ENCODE results near the gene MED15.
A peak's percentile ranks its signal among the peaks of the same experiment; 100 is the strongest.

MED15 gene

DNA sequence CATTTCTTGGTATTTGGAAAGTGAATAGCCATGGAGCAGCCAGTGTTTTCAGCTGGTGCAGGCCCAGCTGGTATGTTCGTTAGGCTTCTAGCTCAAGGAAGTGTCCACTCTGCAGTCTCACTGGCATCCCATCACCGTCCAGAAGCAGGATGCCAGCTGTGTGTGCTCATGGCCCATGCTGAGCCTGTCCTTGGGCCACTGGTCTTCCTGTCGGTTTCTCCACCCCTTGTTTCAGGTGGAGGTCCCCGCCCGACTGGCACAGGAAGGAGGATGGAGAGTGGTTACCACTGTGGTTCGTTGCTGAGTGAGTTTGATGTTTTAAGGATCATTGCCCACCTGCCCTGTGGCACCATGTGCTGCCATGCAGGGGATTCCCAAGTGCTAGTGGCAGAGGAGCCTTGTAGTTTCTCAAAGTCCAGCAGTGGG, 63.7 kb downstream of the MED15 start:
- DNase-seq (ENCODE audit: low spot score) = no peak

DNA sequence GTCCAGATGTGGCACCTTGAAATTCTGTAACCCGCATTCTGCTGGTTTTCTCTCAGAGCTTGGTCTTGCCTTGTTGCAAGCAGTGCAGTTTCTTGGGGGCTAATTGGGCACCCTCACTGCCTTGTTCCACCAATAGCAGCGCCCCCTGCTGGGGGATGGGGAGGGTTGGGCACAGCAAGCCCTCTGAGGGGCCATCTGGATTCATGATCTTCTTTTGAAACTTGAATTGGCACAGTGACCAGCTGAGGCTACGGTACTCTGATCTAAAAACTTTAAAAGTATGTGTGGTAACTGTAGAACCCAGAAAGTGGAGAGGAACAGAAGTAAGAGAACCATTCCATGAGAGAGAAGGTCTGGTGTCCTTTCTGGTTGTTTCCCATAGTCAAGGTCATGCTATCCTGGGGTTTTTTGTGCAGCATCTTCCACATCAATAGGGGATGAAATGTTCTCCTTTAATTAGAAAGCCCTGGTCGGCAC, 64.2 kb downstream of the MED15 start:
- peak; percentile 50 for DNase-seq (ENCODE audit: low spot score)

DNA sequence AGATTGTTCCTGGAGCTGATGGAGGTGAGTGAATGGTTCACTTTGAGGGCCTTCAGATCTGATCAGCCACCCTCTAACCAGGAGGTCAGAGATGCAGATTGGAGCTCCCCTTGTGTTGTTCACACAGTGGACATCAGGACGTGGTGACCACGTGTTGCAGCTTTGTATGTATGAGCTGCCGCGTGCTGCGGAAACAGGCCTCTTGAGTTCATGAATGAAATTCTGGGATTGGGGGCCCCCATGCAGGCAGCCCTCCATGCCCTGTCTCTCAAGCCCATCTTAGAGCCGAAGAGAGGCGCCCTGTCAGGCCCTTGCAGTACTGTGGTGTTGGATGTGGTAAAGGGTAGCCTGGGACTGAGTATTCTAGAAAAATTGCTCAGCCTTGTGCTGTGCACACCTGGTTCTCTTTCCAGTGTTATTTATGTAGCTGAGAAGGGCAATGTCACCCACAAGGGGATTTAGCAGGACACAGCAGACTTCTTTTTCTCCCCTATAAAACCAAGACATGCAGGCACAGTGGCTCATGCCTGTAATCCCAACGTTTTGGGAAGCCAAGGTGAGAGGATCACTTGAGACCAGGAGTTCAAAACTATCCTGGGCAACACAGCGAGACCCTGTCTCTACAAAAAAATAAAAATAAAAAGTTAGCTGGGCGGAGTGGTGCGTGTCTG, 64.9 kb downstream of the MED15 start:
- DNase-seq (ENCODE audit: low spot score) = no peak

- no peak for DNase-seq (ENCODE audit: low spot score)
Measured at GRCh38 chr22:20573176-20573832, 65.9 kb downstream of the MED15 start.

DNA sequence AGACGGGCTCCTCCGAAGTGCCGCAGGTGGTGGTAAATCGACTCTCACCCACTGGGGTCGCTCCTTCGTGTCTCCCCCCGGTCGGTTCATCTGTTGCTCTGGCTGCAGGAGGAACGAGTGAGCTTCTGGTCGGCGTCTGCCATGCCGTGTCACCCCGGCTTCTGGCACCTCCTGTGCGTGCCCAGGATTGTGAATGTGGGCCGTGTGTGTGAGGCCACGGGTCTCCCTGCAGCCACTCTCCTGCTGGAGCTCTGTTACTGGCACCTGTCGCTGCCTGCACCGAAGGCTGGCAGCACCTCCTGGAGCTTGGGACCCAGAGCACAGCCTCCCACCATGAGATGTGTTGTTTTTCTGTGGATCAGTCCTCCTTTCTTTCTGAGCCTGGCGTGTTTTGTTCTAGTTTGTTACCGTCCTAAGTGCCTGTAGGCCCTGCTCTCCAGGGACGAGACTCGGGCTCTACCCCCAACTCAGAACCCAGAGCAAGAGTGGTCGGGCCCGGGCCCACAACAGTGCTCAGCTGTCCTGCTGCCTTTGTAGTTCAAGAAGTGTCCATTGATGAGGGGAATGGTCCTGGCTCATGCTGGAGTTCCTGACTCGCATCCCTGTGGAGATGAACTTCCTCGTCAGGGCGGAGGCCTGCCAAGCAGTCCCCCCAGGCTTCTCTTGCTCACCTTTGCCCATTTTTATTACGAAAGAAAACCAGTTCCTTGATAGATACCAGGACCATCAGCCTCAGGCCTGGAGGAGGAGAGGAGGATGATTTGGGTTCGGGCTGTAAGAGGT, 66.6 kb downstream of the MED15 start:
- no peak for DNase-seq (ENCODE audit: low spot score)

GRCh38 chr22:20574920-20575353, 67.5 kb downstream of the MED15 start:
- no peak for DNase-seq (ENCODE audit: low spot score)

DNA sequence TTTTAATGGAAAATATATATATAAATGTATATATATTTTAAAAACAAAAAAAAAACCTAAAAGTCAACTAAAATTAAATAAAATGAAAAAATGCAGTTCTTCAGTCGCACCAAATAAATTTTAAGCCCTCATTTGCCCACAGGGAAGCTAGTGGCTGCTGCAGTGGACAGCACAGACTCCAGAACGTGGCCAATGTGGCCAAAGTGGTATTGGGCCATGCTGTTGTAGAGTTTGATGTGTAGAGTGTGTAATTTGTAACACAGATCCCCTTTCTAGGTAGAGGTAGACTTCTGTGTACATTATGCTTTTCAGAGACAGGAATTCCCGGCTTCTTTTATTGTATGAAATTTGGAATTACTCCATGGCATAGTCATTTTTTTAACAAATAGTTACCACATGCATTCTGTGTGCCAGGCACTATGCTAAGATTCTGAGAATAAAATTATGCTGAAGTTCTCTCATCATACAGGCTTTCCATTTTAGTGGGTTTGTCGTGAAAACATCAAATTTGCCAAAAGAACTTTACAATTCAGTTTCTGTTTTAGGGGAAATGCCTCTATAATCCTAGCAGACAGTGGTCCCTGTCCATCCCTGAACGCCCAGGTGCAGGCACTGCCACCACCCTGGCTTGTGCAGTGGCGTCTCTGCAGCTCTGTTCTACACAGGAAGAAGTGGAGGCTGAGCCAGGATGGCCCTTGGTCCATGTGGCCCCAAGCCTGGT, 68.5 kb downstream of the MED15 start:
- DNase-seq (ENCODE audit: low spot score) = no peak

DNA sequence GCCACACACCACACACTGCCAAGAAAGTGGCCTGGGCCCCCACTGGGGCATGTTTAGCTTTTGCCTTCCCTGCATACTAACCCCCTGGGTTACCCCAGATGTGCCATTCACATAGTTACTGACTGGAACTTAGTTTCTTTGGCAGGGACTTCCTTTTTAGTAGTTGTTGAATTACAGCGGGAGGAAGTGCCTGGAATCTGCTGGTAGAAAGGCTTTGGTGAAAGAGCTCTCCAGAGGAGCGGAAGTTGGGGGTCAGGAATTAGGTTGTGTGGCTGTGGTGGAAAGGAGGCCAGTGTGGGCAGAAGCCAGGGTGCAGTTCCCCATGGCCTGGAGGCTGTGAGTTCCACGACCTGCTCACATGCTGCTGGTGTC, 69.0 kb downstream of the MED15 start:
- no peak for DNase-seq (ENCODE audit: low spot score)

GRCh38 chr22:20577045-20577444, 69.6 kb downstream of the MED15 start:
- no peak for DNase-seq (ENCODE audit: low spot score)

GRCh38 chr22:20577549-20577975, 70.2 kb downstream of the MED15 start:
- no peak for DNase-seq (ENCODE audit: low spot score)

GRCh38 chr22:20578192-20578591, 70.8 kb downstream of the MED15 start:
- DNase-seq (ENCODE audit: low spot score) = no peak

DNA sequence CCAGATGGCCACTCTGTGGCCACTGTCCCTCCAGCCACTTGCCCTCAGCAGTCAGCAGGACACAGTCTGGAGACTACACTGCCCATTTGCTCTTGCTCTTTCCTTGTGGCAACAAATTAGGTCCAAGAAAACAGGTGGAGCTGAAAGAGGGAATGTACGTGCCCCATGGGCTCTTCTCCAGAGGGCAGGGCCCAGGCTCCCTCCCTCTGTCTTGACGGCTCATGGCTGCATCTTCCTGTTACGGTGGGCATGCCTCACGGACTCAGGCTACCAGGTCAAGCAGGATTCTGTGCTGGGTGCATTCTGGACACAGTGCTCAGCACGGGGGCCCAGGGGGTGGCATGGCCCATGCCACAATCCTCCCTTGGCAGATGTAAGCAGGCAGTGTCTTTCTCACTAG, 71.3 kb downstream of the MED15 start:
- no peak for DNase-seq (ENCODE audit: low spot score)

DNA sequence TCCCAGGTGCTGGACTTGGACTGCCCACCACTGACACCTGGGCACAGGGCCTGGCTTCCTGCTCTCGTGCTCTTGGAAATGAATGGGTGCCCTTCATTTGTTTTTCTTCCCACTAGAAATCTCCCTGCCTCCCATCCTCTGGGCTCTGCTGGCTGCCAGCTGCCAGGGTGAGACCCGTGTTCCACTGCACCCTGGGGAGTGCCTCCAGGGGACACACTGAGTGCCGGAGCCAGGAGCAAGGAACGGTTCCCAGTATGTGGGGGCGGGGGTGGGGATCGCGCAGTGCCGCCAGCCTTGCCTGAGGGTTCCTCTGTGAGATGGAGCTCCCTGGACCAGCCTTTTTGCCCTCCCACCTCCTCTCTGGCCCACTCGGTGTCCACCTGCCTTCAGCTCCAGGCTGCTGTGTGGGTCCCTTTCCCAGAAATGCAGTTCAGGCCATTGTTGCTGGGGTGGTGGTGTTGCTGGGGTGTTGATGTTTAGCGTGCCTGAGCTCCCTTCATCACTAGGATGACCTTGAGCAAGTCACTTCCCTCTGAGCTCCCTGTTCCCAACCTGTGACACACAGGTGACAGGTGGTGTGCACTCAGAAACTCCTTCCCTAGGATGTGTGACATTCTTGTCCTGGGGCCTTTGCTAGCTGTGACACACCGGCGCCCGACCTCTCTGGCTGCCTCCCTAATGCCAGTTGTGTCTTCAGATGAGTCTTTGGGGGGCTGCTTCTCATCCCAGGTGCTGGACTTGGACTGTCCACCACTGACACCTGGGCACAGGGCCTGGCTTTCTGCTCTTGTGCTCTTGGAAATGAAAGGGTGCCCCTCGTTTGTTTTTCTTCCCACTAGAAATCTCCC, 72.1 kb downstream of the MED15 start:
- DNase-seq (ENCODE audit: low spot score) = no peak

DNA sequence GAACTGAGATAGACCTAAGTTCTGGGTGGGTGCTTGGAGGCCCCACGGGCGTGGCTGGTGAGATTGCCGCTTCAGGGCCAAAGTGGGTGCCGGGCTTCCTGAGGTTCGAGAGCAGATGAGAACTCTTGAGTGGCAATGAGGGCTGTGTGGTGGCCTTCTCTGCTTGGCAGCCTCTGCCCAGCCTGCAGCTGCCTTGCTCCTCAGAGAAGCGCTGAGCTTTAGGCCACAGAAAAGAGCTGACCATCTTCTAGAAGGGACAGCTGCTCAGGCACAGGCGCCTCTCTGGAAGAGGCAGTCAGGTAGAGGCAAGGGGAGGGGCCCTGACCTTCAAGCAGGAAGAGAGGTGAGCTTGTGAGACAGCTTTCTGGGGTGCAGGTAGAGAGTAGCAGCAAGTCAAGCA, 72.8 kb downstream of the MED15 start:
- no peak for DNase-seq (ENCODE audit: low spot score)

DNA sequence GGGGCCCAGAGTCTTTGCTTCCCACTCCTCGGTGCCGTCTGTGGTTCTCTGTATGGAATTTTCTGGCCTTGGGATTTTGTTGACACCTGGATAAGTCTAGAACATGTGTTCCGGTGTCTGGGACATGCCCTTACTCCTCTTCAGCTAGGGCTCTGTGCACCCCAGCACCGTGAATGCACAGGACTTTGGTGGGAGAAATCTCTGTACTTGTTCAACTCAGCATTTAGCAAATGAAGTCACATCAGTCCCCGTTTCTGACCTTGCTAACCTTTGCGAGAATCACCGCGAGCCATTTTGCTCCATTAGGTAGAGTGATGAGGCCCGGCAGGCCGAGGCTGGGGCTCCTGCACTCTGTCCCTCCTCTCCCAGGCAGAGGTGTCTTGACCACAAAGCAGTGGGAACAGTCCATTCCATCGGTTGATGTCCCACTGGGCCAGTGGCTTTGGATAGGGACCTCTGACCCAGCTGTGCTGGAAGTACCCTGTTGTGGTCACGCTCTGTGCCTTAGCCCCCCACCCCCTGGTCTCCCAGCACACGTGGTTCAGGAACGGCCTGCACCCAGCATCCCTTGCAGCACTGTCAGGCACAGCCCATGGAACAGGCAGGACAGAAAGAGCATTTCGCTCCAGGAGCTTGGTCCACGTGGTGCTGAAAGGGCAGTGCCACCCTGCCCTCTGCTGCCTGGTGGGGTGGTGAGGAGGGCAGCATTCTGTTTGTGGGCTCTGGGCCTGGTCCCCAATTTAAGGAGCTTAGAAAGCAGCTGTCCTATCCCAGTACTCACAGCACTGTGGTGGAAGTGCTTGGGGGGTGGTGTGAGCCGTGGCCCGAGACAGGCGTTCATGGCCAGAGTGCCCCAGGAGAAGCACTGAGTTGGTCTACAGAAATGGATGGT, 73.4 kb downstream of the MED15 start:
- DNase-seq (ENCODE audit: low spot score) = no peak

GRCh38 chr22:20581503-20582170, 74.2 kb downstream of the MED15 start:
- DNase-seq (ENCODE audit: low spot score) = no peak

DNA sequence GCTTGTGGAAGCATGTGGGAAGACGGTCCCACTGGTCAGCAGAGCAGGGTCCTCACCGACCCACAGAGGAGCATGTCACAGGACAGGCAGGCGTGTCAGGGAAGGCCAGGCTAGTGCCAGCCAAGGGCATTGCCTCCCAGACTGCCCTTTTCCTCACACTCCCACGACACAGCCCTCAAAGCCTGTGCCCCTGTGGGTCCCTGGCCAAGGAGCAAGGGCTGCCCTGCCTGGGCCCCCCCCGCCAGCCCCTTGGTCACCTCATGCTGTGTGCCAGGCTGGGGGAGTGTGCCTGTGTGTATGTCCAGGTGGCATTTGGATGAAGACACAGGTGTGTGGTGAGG, 74.7 kb downstream of the MED15 start:
- no peak for DNase-seq (ENCODE audit: low spot score)

GRCh38 chr22:20582520-20583361, 75.3 kb downstream of the MED15 start:
- DNase-seq (ENCODE audit: low spot score) = no peak

DNA sequence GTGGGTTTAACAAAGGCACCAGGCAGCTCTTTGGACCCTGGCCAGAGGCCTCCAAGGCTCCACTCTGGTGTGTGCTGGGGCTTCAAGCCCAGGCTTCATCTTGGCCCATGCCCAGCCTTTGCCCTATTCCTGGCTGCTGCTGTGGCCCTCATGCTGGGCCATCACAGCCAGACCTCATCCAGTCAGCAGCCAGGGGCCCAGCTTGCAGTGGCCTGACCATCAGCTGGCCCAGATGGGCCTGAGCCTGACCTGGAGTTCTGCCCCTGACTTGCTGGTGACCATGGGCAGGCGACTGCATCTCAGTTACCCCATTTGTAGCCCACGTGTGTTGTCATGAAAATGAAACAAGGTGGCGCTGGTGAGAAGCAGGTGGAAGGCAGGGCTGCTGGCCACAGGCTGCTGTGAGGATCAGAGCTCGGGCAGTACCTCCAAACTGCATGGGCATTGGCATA, 76.1 kb downstream of the MED15 start:
- DNase-seq (ENCODE audit: low spot score) = no peak

Measured in hepatic stellate cell (primary cell).